Transverse colon (tissue), 4 donors: ENCODE results near the gene ENTPD8. TPM values are rescaled to one million over a fixed set of nuclear protein-coding genes. Genes with fewer than 3 reads are reported as not detected.

ENCODE experiments used
- DNase-seq: peaks from one replicate; pipeline ENCODE4 v3.0.0-alpha.2; 2019
- H3K27ac ChIP-seq, 4 donors: fragments of 200-600 bp; sonication (generic); 2 replicates each; pipeline ENCODE4 v1.5.1; 2016 to 2018; ENCODE audit warnings: inconsistent platforms in 4 of 4
- H3K27me3 ChIP-seq: fragments of 200-600 bp; sonication (generic); 2 replicates; pipeline ENCODE4 v1.5.1; 2017; ENCODE audit warnings: inconsistent platforms
- H3K36me3 ChIP-seq, 4 donors: fragments of 200-600 bp; sonication (generic); 2 replicates each; pipeline ENCODE4 v1.5.1; 2017 to 2019; ENCODE audit warnings: inconsistent platforms in 4 of 4
- H3K4me1 ChIP-seq, 4 donors: fragments of 200-600 bp; sonication (generic); 2 replicates each; pipeline ENCODE4 v1.5.1; 2017 to 2020; ENCODE audit warnings: inconsistent platforms in 4 of 4
- H3K4me3 ChIP-seq, 4 donors: fragments of 200-600 bp; sonication (generic); 1 replicate in 1 of 4; 2 replicates in 3 of 4; pipeline versions ENCODE4 v1.5.1 to v1.6.1; 2017 to 2019; ENCODE audit warnings: inconsistent platforms in 4 of 4
- H3K9me3 ChIP-seq, 2 donors: fragments of 200-600 bp; sonication (generic); 2 replicates each; pipeline ENCODE4 v1.5.1; 2017 to 2019; ENCODE audit warnings: inconsistent platforms in 2 of 2
- CTCF ChIP-seq, 5 experiments: fragments of 200-600 bp in 3 of 5; fragments of 450-650 bp in 2 of 5; sonication (generic) in 3 of 5; IDR thresholded peaks; 1 replicate in 2 of 5; 2 replicates in 3 of 5; pipeline ENCODE4 v1.5.1; 2016 to 2017; ENCODE audit warnings: antibody characterized with exemption in 5 of 5, inconsistent platforms in 3 of 5, mild to moderate bottlenecking in 2 of 5, moderate library complexity in 1 of 5
- EP300 ChIP-seq: sonication (generic); formaldehyde crosslinking; IDR thresholded peaks from one replicate; pipeline ENCODE4 v1.6.1; 2017; ENCODE audit warnings: antibody characterized with exemption, low read depth
- POLR2A ChIP-seq: fragments of 450-650 bp; IDR thresholded peaks from one replicate; pipeline ENCODE4 v1.6.1; 2016; ENCODE audit warnings: antibody characterized with exemption, mild to moderate bottlenecking, moderate library complexity
- POLR2AphosphoS5 ChIP-seq, 3 donors: sonication (generic); formaldehyde crosslinking; IDR thresholded peaks; one replicate each; pipeline ENCODE4 v1.6.1; 2016; ENCODE audit warnings: antibody characterized with exemption in 3 of 3
- WGBS, 2 donors: methylation state at CpG; one replicate each; pipeline ENCODE4 v1.1.5; 2018; ENCODE audit warnings: low coverage in 1 of 2; 5-methylcytosine and 5-hydroxymethylcytosine counted together
- in situ Hi-C, 4 donors: fragments of 200-750 bp; cut with MboI; loops; one replicate each; pipeline versions ENCODE4 v1.15.0 to v1.15.1; 2017; ENCODE audit warnings: low sequenced_read_pairs in 3 of 4, low pct_ligation_motif_present in 1 of 4, low pct_unique_long_range_greater_than_20kb in 1 of 4
- intact Hi-C: fragments of 100-400 bp; cut with DNase I; formaldehyde crosslinking; loops from one replicate; pipeline ENCODE4 v1.15.1; 2023; ENCODE audit warnings: low total_unique reads
- total RNA-seq, 4 donors: library from RNA; depleted of rRNA; stranded (reverse); fragments of >200 nt; gene quantifications; one replicate each; pipeline ENCODE4 v1.1.0, GENCODE V29; 2016

Gene ENTPD8
- total RNA-seq, 4 donors from 2014 or later = 20.7 to 109 (median 63.8) TPM

GRCh38 chr9:137390553-137391410, 50.4 kb downstream of the ENTPD8 start:
- Histone ChIP-seq H3K36me3 (peaks cover 0 to 3% (median 0%) of the 10 kb centered on the region in 4 donors), H3K27me3 (no peaks in the 10 kb centered on the region), H3K27ac (peak overlapping the region; percentile 63 to 86 (median 73)), H3K9me3 (no peaks in the 10 kb centered on the region), H3K4me1 (peaks cover 5 to 14% (median 10%) of the 10 kb centered on the region in 4 donors), H3K4me3 (no peak overlapping the region)
- TF ChIP-seq CTCF (IDR thresholded peaks at IDR 0.05) (no peak), POLR2AphosphoS5 (IDR thresholded peaks at IDR 0.05) (peak in 2 of 3 donors; percentile 46 to 67), EP300 (no peak)
- intact Hi-C loops = no loop called here
- WGBS, 2 donors = 32 to 41% methylated on average over 3 to 42 of the region's 42 CpGs
- DNase-seq = peak; percentile 57
- in situ Hi-C loops = no loop called here

- intact Hi-C loops (no loop called here), in situ Hi-C loops (no loop called here)
- DNase-seq = no peak
- peaks cover 0 to 3% (median 0%) of the 10 kb centered on the region in 4 donors for H3K36me3 ChIP-seq
- no peaks in the 10 kb centered on the region for H3K27me3 ChIP-seq
- WGBS, 2 donors = 95 to 100% methylated on average over 1 to 13 of the region's 13 CpGs
- no peaks in the 10 kb centered on the region for H3K9me3 ChIP-seq
- TF ChIP-seq CTCF (IDR thresholded peaks at IDR 0.05) (no peak), POLR2A (no peak), EP300 (no peak), POLR2AphosphoS5 (IDR thresholded peaks at IDR 0.05) (no peak)
- peaks cover 5 to 14% (median 10%) of the 10 kb centered on the region in 4 donors for H3K4me1 ChIP-seq
- no peak overlapping the region for H3K27ac ChIP-seq
- no peak overlapping the region for H3K4me3 ChIP-seq
Measured at GRCh38 chr9:137389428-137389746, 51.8 kb downstream of the ENTPD8 start.

- in situ Hi-C loops = no loop called here
- no peak for DNase-seq
- Histone ChIP-seq H3K27me3 (no peaks in the 10 kb centered on the region), H3K27ac (no peak overlapping the region), H3K36me3 (peaks cover 0 to 3% (median 0%) of the 10 kb centered on the region in 4 donors), H3K4me1 (peaks cover 5 to 14% (median 10%) of the 10 kb centered on the region in 4 donors), H3K9me3 (no peaks in the 10 kb centered on the region), H3K4me3 (no peak overlapping the region)
- intact Hi-C loops = no loop called here
- TF ChIP-seq EP300 (no peak), POLR2A (no peak), POLR2AphosphoS5 (IDR thresholded peaks at IDR 0.05) (no peak), CTCF (IDR thresholded peaks at IDR 0.05) (no peak)
- WGBS, 2 donors = 87 to 100% methylated on average over 2 to 34 of the region's 47 CpGs
Measured at GRCh38 chr9:137388589-137389427, 52.3 kb downstream of the ENTPD8 start.

GRCh38 chr9:137387891-137388560, 53.1 kb downstream of the ENTPD8 start:
- H3K4me1 ChIP-seq = peaks cover 5 to 14% (median 10%) of the 10 kb centered on the region in 4 donors
- in situ Hi-C loops (no loop called here), intact Hi-C loops (no loop called here)
- H3K9me3 ChIP-seq = no peaks in the 10 kb centered on the region
- 93% methylated on average over 20 of the region's 26 CpGs; no CpG with 5 or more reads in 1 of the 2 donors for WGBS, 2 donors
- no peak overlapping the region for H3K4me3 ChIP-seq
- H3K27ac ChIP-seq = peak overlapping the region in 1 of 4 donors; percentile 41
- H3K27me3 ChIP-seq = no peaks in the 10 kb centered on the region
- no peak for TF ChIP-seq EP300
- no peak for TF ChIP-seq POLR2A
- TF ChIP-seq CTCF (IDR thresholded peaks at IDR 0.05) = no peak
- TF ChIP-seq POLR2AphosphoS5 (IDR thresholded peaks at IDR 0.05) = no peak
- DNase-seq = no peak
- H3K36me3 ChIP-seq = peaks cover 0 to 3% (median 0%) of the 10 kb centered on the region in 4 donors
